A673 (cell line): Measurements from ENCODE around the gene CDH10.

Source experiments
- EZH2 ChIP-seq: fragments of 200-600 bp; sonication (generic); IDR thresholded peaks from 2 replicates; pipeline ENCODE4 v1.6.1; 2017; ENCODE audit warnings: borderline replicate concordance, low read depth, mild to moderate bottlenecking, mixed read lengths, antibody characterized with exemption, low read length; ENCODE audit not compliant: poor library complexity, severe bottlenecking
- TF ChIP-seq, protein P1 (sequence below): fragments of 300-800, 200-600 bp; sonication (generic); conservative IDR thresholded peaks from 2 replicates; pipeline ENCODE4 v1.5.1; 2017; ENCODE audit warnings: low read depth, mild to moderate bottlenecking, antibody characterized with exemption, low read length, moderate library complexity, mixed read lengths

DNA sequence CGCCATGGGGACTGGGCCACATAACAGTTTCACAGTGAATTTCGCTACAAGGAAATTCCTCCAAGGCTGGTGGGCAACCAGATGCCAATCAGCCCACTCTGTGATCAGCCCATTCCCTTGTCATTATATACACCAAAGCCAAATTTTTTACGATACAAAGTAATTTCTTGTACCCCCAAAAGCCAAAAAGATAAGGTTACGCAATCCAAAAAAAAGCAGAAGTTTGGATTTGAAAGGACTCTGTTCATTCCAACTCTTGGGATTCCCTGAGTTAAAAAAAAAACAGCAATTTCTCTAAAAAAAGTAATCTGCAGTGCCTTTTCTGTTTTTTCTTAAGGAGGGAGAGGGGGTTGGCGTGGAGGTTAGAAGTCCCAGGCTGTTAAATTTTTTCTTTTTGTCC, 166.8 kb downstream of the CDH10 start:
- TF ChIP-seq, protein P1, sequence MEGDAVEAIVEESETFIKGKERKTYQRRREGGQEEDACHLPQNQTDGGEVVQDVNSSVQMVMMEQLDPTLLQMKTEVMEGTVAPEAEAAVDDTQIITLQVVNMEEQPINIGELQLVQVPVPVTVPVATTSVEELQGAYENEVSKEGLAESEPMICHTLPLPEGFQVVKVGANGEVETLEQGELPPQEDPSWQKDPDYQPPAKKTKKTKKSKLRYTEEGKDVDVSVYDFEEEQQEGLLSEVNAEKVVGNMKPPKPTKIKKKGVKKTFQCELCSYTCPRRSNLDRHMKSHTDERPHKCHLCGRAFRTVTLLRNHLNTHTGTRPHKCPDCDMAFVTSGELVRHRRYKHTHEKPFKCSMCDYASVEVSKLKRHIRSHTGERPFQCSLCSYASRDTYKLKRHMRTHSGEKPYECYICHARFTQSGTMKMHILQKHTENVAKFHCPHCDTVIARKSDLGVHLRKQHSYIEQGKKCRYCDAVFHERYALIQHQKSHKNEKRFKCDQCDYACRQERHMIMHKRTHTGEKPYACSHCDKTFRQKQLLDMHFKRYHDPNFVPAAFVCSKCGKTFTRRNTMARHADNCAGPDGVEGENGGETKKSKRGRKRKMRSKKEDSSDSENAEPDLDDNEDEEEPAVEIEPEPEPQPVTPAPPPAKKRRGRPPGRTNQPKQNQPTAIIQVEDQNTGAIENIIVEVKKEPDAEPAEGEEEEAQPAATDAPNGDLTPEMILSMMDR: no peak
- no peak for TF ChIP-seq EZH2
